ENCODE measurements around the gene CA10. TPM values are rescaled to one million over a fixed set of nuclear protein-coding genes. Genes with fewer than 3 reads are reported as not detected.

CA10 gene
- total RNA-seq, 1 experiment from 2014 or later = not detected

GRCh38 chr17:51888816-51889215, 269.7 kb downstream of the CA10 start:
- BruUV-seq (replicated peaks) = no TSS peak
- ChIA-PET POLR2A (ENCODE audit: unreplicated experiment) (no interaction called here), CTCF (no interaction called here)
- H3K79me2 ChIP-seq (ENCODE audit: low read depth) = no peaks in the 10 kb centered on the region
- intact Hi-C loops (cut with micrococcal nuclease; ENCODE audit: unreplicated experiment) = no loop called here
- no peaks in the 10 kb centered on the region for H3K9me3 ChIP-seq (ENCODE audit: insufficient read depth, low read depth)
- H3K27me3 ChIP-seq (ENCODE audit: insufficient read depth, low read depth) = no peaks in the 10 kb centered on the region
- H3K36me3 ChIP-seq (ENCODE audit: low read depth) = no peaks in the 10 kb centered on the region
- no peak overlapping the region for H3K4me2 ChIP-seq
- no peak overlapping the region for H2AFZ ChIP-seq
- no peaks in the 10 kb centered on the region for H3K9me2 ChIP-seq (ENCODE audit: insufficient read depth)
- no peak for DNase-seq
- TF ChIP-seq EZH2 (IDR thresholded peaks at IDR 0.05; ENCODE audit: low read depth) = no peak
- no peak for TF ChIP-seq CTCF (conservative IDR thresholded peaks at IDR 0.05)
- no peak overlapping the region for H3K27ac ChIP-seq
- H3K4me1 ChIP-seq (replicated peaks; ENCODE audit: insufficient read depth) = no peaks in the 10 kb centered on the region
- H3K4me3 ChIP-seq = no peak overlapping the region
- no peaks in the 10 kb centered on the region for H3F3A ChIP-seq (ENCODE audit: insufficient read depth, low read depth)
- no peaks in the 10 kb centered on the region for H4K20me1 ChIP-seq (ENCODE audit: insufficient read depth)

- Histone ChIP-seq H2AFZ (no peak overlapping the region), H3K79me2 (ENCODE audit: low read depth) (no peaks in the 10 kb centered on the region), H3K27me3 (ENCODE audit: insufficient read depth, low read depth) (no peaks in the 10 kb centered on the region), H3K4me2 (no peak overlapping the region), H3K4me1 (replicated peaks; ENCODE audit: insufficient read depth) (no peaks in the 10 kb centered on the region), H3K9me2 (ENCODE audit: insufficient read depth) (no peaks in the 10 kb centered on the region), H4K20me1 (ENCODE audit: insufficient read depth) (no peaks in the 10 kb centered on the region), H3K27ac (no peak overlapping the region), H3K9me3 (ENCODE audit: insufficient read depth, low read depth) (no peaks in the 10 kb centered on the region), H3K4me3 (no peak overlapping the region), H3F3A (ENCODE audit: insufficient read depth, low read depth) (no peaks in the 10 kb centered on the region), H3K36me3 (ENCODE audit: low read depth) (no peaks in the 10 kb centered on the region)
- no peak for TF ChIP-seq CTCF (conservative IDR thresholded peaks at IDR 0.05)
- TF ChIP-seq EZH2 (IDR thresholded peaks at IDR 0.05; ENCODE audit: low read depth) = no peak
- ChIA-PET POLR2A (ENCODE audit: unreplicated experiment) (no interaction called here), CTCF (no interaction called here)
- intact Hi-C loops (cut with micrococcal nuclease; ENCODE audit: unreplicated experiment) = no loop called here
- BruUV-seq (replicated peaks) = no TSS peak
- DNase-seq = no peak
Observed at GRCh38 chr17:51876986-51877385, 281.5 kb downstream of the CA10 start.

DNA sequence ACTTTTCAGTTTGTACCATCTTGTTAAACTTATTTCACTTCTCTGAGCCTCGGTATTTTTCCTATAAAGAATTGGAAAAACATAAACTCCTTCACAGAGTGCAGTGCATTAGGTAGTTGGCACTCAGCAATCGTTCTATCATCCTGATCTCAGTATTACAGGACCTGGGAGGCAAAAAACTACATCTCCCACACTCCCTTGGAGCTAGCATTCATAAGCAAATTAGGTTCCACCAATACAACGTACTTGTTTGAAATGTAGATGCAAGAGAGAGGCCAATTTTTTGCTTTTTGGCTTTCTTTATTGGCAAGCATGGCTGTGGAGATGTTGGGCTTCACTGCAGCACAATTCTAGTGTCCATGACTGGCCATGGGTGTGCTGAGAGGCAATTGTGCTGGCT, 285.2 kb downstream of the CA10 start:
- CTCF ChIA-PET = no interaction called here
- BruUV-seq (replicated peaks) = no TSS peak
- H3F3A ChIP-seq (ENCODE audit: insufficient read depth, low read depth) = no peaks in the 10 kb centered on the region
- H3K27me3 ChIP-seq (ENCODE audit: insufficient read depth, low read depth) = no peaks in the 10 kb centered on the region
- intact Hi-C loops (cut with micrococcal nuclease; ENCODE audit: unreplicated experiment) = no loop called here
- no peaks in the 10 kb centered on the region for H3K4me1 ChIP-seq (replicated peaks; ENCODE audit: insufficient read depth)
- H2AFZ ChIP-seq = no peak overlapping the region
- H3K4me2 ChIP-seq = no peak overlapping the region
- DNase-seq = no peak
- no peaks in the 10 kb centered on the region for H3K36me3 ChIP-seq (ENCODE audit: low read depth)
- no peak overlapping the region for H3K27ac ChIP-seq
- H3K79me2 ChIP-seq (ENCODE audit: low read depth) = no peaks in the 10 kb centered on the region
- no peak overlapping the region for H3K4me3 ChIP-seq
- H3K9me3 ChIP-seq (ENCODE audit: insufficient read depth, low read depth) = no peaks in the 10 kb centered on the region
- no peak for TF ChIP-seq CTCF (conservative IDR thresholded peaks at IDR 0.05)
- no peak for TF ChIP-seq EZH2 (IDR thresholded peaks at IDR 0.05; ENCODE audit: low read depth)
- H3K9me2 ChIP-seq (ENCODE audit: insufficient read depth) = no peaks in the 10 kb centered on the region
- POLR2A ChIA-PET (ENCODE audit: unreplicated experiment) = no interaction called here
- no peaks in the 10 kb centered on the region for H4K20me1 ChIP-seq (ENCODE audit: insufficient read depth)

Measured in PC-9 (cell line).